CD4-positive, alpha-beta T cell (primary cell): ENCODE measurements around the gene TMEM151B. TPM values are rescaled to one million over a fixed set of nuclear protein-coding genes. Genes with fewer than 3 reads are reported as not detected.
A peak's percentile ranks its signal among the peaks of the same experiment; 100 is the strongest.

Experiments
- ATAC-seq: fragments of 200-7000 bp; cut with Tn5 transposase; one replicate; pipeline ENCODE4 v1.10.0; 2022; ENCODE audit warnings: mild to moderate bottlenecking; ENCODE audit not compliant: poor library complexity
- CTCF ChIA-PET: fragments of 350-600 bp; sonication (Branson Sonifier 250); formaldehyde crosslinking; loops from one replicate; lab custom pipeline; 2021; ENCODE audit warnings: antibody characterized with exemption, inconsistent platforms; lab: Charles Lee
- POLR2A ChIA-PET: fragments of 350-600 bp; sonication (Branson Sonifier 250); formaldehyde crosslinking; loops from one replicate; lab custom pipeline; 2021; ENCODE audit warnings: antibody characterized with exemption, inconsistent platforms; lab: Charles Lee
- DNase-seq, 14 experiments: peaks; one replicate each; pipeline ENCODE4 v3.0.0-alpha.2; 2013 to 2020; ENCODE audit warnings: mixed read lengths in 2 of 14
- H3K27ac ChIP-seq, 2 donors: one replicate each; pipeline versions ENCODE4 v1.5.1 to v1.7.0; 2013; ENCODE audit warnings: low read length in 2 of 2, low read depth in 1 of 2, mild to moderate bottlenecking in 1 of 2
- H3K27me3 ChIP-seq, 2 experiments: 1 replicate in 1 of 2; 2 replicates in 1 of 2; pipeline versions ENCODE4 v1.6.1 to v1.7.0; 2013; ENCODE audit warnings: low read length in 2 of 2, control low read depth in 1 of 2, mild to moderate bottlenecking in 1 of 2, moderate library complexity in 1 of 2; ENCODE audit not compliant: insufficient read depth in 2 of 2, control insufficient read depth in 1 of 2
- H3K36me3 ChIP-seq: one replicate; pipeline ENCODE4 v1.6.1; 2013; ENCODE audit warnings: low read length, control low read depth; ENCODE audit not compliant: insufficient read depth
- H3K4me1 ChIP-seq: one replicate; pipeline ENCODE4 v1.6.1; 2013; ENCODE audit warnings: low read length, control low read depth; ENCODE audit not compliant: insufficient read depth
- H3K4me3 ChIP-seq: one replicate; pipeline ENCODE4 v1.5.1; 2013; ENCODE audit warnings: mild to moderate bottlenecking, low read length, moderate library complexity
- H3K9me3 ChIP-seq, 2 experiments: 1 replicate in 1 of 2; 2 replicates in 1 of 2; pipeline versions ENCODE4 v1.6.1 to v1.7.0; 2013; ENCODE audit warnings: low read length in 2 of 2, mild to moderate bottlenecking in 2 of 2, control low read depth in 1 of 2, moderate library complexity in 1 of 2; ENCODE audit not compliant: control insufficient read depth in 1 of 2, insufficient read depth in 1 of 2
- H3K27ac Mint-ChIP-seq: one replicate; pipeline ENCODE4 v1.8.0; 2020; ENCODE audit warnings: mixed read lengths
- H3K27me3 Mint-ChIP-seq: one replicate; pipeline ENCODE4 v1.8.0; 2021; ENCODE audit warnings: mixed read lengths
- H3K36me3 Mint-ChIP-seq: one replicate; pipeline ENCODE4 v1.8.0; 2021; ENCODE audit warnings: low read depth, mixed read lengths
- H3K4me1 Mint-ChIP-seq: one replicate; pipeline ENCODE4 v1.8.0; 2021; ENCODE audit warnings: low read depth, mixed read lengths
- H3K4me3 Mint-ChIP-seq: one replicate; pipeline ENCODE4 v1.8.0; 2020; ENCODE audit warnings: mild to moderate bottlenecking, mixed read lengths
- H3K9me3 Mint-ChIP-seq: one replicate; pipeline ENCODE4 v1.8.0; 2020; ENCODE audit warnings: mixed read lengths
- intact Hi-C, 2 experiments: fragments of 100-400 bp; cut with DNase I in 1 of 2; cut with micrococcal nuclease in 1 of 2; formaldehyde crosslinking; loops; one replicate each; pipeline versions ENCODE4 v1.15.1 to v1.9.0; 2023 to 2025; cut with DNase I, micrococcal nuclease
- total RNA-seq, 174 experiments: library from RNA in 2 of 174; stranded (reverse) in 2 of 174; gene quantifications; one replicate each; pipeline ENCODE4 v1.2.3 and lab custom pipeline; 2021 to 2026
- TF ChIP-seq, protein P1 (sequence below): fragments of 200-600 bp; IDR thresholded peaks from one replicate; pipeline ENCODE4 v1.8.0; 2022; ENCODE audit warnings: antibody characterized with exemption, mild to moderate bottlenecking

The TMEM151B gene
- total RNA-seq, 2 experiments from 2014 or later = not detected

DNA sequence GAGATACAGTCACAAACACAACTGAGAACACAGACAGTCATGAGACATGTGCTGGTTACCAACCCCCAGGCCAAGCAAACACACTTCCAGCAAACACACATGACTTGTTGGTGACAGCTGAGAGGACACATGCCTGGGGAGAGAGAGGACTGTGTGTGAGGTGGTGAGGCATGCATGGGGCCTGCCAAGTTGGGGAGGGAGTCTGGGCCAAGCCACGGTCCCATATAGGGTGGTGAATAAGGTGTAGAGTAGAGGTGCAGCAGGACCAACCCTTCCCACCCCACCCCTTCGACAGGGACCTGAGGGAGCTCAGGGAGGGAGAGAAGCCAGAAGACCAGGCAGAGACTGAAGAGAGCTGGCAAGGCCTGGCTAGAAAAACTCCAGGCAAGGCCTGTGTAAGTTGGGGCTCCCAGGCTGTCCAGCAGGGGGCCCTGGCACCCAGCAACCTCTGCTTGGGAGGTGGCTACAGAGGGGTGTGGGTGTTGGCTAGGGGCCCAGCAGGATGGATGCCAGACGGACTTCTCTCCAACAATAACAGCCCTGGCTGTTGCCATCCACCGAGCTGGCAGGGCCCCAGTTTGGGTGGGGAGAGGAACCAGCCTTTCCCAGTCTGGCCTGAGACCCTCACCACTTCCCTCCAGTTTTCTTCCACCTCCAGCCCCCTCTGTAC, 48.8 kb upstream of the TMEM151B start:
- TF ChIP-seq, protein P1, sequence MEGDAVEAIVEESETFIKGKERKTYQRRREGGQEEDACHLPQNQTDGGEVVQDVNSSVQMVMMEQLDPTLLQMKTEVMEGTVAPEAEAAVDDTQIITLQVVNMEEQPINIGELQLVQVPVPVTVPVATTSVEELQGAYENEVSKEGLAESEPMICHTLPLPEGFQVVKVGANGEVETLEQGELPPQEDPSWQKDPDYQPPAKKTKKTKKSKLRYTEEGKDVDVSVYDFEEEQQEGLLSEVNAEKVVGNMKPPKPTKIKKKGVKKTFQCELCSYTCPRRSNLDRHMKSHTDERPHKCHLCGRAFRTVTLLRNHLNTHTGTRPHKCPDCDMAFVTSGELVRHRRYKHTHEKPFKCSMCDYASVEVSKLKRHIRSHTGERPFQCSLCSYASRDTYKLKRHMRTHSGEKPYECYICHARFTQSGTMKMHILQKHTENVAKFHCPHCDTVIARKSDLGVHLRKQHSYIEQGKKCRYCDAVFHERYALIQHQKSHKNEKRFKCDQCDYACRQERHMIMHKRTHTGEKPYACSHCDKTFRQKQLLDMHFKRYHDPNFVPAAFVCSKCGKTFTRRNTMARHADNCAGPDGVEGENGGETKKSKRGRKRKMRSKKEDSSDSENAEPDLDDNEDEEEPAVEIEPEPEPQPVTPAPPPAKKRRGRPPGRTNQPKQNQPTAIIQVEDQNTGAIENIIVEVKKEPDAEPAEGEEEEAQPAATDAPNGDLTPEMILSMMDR = peak; percentile 66
- Histone ChIP-seq H3K4me1 (peaks cover 38% of the 10 kb centered on the region), H3K4me3 (no peak overlapping the region), H3K36me3 (no peaks in the 10 kb centered on the region), H3K27me3 (peaks cover 4 to 7% of the 10 kb centered on the region in 2 experiments), H3K27ac (no peak overlapping the region), H3K9me3 (peaks cover 0 to 3% of the 10 kb centered on the region in 2 experiments)
- H3K27me3 Mint-ChIP-seq = no peaks in the 10 kb centered on the region
- no peaks in the 10 kb centered on the region for H3K36me3 Mint-ChIP-seq
- H3K27ac Mint-ChIP-seq = peak overlapping the region; percentile 39
- ATAC-seq (peak; percentile 67), DNase-seq (peak; percentile 60 to 88 (median 72))
- intact Hi-C loops = loop anchor here (1.0 to 10.0 kb wide), 3 partner anchors 17 to 587 kb away; partner anchors contain the start of genes SLC35B2 (in 2 of the 2) and MAD2L1BP (in 1 of the 2)
- H3K4me1 Mint-ChIP-seq = peaks cover 36% of the 10 kb centered on the region
- no peaks in the 10 kb centered on the region for H3K9me3 Mint-ChIP-seq
- ChIA-PET POLR2A (interaction anchor here (2.5 to 5.8 kb wide), 2 partner anchors 16 to 25 kb away, joined by 8 to 62 read pairs; partner anchors contain the start of gene HSP90AB1), CTCF (interaction anchor here (0.6 to 1.2 kb wide), 6 partner anchors 9 to 84 kb away, joined by 3 to 12 read pairs (median 4); partner anchors contain the start of genes HSP90AB1 and SLC35B2)
- H3K4me3 Mint-ChIP-seq = peak overlapping the region; percentile 77

DNA sequence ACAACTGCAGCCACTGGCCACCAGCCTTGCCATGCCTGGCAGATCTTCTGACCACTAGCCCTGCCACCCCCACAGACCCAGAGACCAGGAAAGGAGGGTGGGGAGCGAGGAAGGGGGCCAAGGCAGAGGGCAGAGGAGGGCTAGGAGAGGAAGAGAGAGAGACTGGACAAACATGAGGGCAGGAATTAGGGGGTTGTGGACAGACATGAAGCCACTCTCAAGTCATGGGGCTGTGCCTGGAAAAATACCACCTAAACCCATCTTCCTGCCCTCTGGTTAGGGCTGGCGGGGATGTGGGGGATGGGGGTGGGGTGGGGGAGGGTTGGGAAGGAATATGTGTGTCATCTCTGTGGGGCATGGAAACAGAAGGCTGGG, 48.3 kb upstream of the TMEM151B start:
- TF ChIP-seq, protein P1 = no peak
- Mint-ChIP-seq H3K9me3 (no peaks in the 10 kb centered on the region), H3K27ac (peak overlapping the region; percentile 39), H3K27me3 (no peaks in the 10 kb centered on the region), H3K36me3 (no peaks in the 10 kb centered on the region), H3K4me3 (peak overlapping the region; percentile 77), H3K4me1 (peaks cover 36% of the 10 kb centered on the region)
- Histone ChIP-seq H3K4me3 (no peak overlapping the region), H3K36me3 (no peaks in the 10 kb centered on the region), H3K9me3 (peaks cover 0 to 3% of the 10 kb centered on the region in 2 experiments), H3K27me3 (peaks cover 4 to 6% of the 10 kb centered on the region in 2 experiments), H3K27ac (no peak overlapping the region), H3K4me1 (peaks cover 38% of the 10 kb centered on the region)
- ChIA-PET POLR2A (interaction anchor here (2.5 to 5.8 kb wide), 2 partner anchors 16 to 24 kb away, joined by 8 to 62 read pairs; partner anchors contain the start of gene HSP90AB1), CTCF (interaction anchor here (0.7 to 1.2 kb wide), 3 partner anchors 16 to 35 kb away, joined by 3 to 12 read pairs (median 7); partner anchors contain the start of gene SLC35B2)
- intact Hi-C loops = loop anchor here (1.0 to 10.0 kb wide), 4 partner anchors 15 to 587 kb away; partner anchors contain the start of genes SLC35B2 (in 2 of the 2) and MAD2L1BP (in 1 of the 2)
- no peak for ATAC-seq
- no peak for DNase-seq

DNA sequence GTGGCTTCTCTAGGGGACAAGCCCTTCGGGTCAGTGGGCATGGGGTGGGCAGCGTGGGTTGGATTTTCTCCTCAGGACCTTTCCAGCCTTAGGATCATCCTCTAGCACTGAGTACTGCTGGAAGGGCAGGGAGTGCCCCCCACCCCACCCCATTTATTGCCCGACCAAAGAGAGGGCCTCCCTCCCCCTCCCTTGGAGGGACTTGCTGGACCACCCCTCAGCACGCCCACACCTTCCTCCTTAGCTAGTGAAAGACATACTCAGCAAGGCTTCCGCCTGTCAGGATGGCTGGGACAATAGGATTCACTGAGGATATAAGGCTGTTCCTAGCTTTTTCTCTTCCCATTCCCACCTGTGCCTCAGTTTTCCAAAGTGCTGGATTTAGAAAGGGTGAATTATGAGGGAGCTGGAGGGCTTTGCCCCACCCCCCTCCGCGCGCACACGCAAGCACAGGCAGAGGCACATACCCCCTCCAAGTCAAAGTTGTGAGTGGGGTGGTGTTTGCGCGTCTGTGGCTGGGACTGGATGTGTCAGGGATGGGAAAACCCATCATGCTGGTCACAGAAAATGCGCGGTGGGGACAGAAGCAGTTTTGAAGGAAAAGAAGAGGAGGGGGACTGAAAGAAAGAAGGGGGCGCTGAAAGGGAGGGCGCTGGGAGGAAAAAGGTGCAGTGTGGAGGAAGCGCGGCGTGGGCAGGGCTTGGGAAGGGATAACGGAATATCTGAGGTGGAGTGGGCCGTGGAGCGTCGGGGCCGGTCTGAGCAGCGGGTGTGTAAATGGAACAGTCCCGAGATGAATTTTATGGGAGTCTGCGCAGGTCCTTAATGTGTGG, 47.5 kb upstream of the TMEM151B start:
- Mint-ChIP-seq H3K27ac (no peak overlapping the region), H3K36me3 (no peaks in the 10 kb centered on the region), H3K4me1 (peaks cover 36% of the 10 kb centered on the region), H3K4me3 (peak overlapping the region; percentile 77), H3K9me3 (no peaks in the 10 kb centered on the region), H3K27me3 (no peaks in the 10 kb centered on the region)
- intact Hi-C loops = loop anchor here (2.0 to 10.0 kb wide), 3 partner anchors 14 to 588 kb away; partner anchors contain the start of genes SLC35B2 (in 2 of the 2) and MAD2L1BP (in 1 of the 2)
- DNase-seq = peak in 2 of 14 experiments; percentile 37 to 46
- Histone ChIP-seq H3K4me1 (peaks cover 38% of the 10 kb centered on the region), H3K27me3 (peaks cover 4% of the 10 kb centered on the region in 2 experiments), H3K4me3 (peak overlapping the region; percentile 55), H3K9me3 (no peaks in the 10 kb centered on the region), H3K27ac (no peak overlapping the region), H3K36me3 (no peaks in the 10 kb centered on the region)
- ChIA-PET CTCF (interaction anchor here (0.7 to 1.8 kb wide), 7 partner anchors 10 to 42 kb away, joined by 3 to 7 read pairs (median 3); partner anchors contain the start of gene SLC35B2), POLR2A (interaction anchor here (0.7 to 5.8 kb wide), 4 partner anchors 15 to 39 kb away, joined by 3 to 62 read pairs (median 10); partner anchors contain the start of genes HSP90AB1 and SLC35B2)
- TF ChIP-seq, protein P1 = no peak
- ATAC-seq = peak; percentile 1
